ENCODE measurements around the gene EFNA5.

DNA sequence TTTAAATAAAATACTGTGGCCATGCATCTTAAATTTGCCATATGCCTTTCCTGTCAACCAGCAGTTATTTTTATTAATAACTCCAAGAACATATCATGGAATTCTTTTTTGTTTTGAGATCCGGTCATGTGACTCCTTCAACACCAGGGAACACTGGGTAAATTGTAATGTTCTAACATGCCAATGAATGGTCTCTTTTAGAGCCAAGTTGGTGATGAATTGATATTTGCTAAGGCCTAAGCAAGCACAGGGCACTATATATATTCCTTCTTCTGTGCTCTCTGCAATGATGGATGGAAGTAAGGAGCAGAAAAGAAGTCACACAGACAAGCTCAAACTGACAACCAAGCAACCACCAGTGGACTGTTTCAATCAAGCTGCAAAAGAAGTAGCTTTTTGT is 124.0 kb downstream of the EFNA5 start:
- TF ChIP-seq POLR2AphosphoS5 (IDR thresholded peaks at IDR 0.05; ENCODE audit: low read depth, low read length): no peak
- TF ChIP-seq POLR2A (IDR thresholded peaks at IDR 0.05; ENCODE audit: control extremely low read depth in 1 of 2, low read depth in 2 of 2, low read length in 2 of 2): no peak
- TF ChIP-seq EZH2 (IDR thresholded peaks at IDR 0.05; ENCODE audit: low read depth, low read length, severe bottlenecking): no peak
- TF ChIP-seq, protein P1, sequence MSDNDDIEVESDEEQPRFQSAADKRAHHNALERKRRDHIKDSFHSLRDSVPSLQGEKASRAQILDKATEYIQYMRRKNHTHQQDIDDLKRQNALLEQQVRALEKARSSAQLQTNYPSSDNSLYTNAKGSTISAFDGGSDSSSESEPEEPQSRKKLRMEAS (IDR thresholded peaks at IDR 0.05): no peak
- TF ChIP-seq, protein P2, sequence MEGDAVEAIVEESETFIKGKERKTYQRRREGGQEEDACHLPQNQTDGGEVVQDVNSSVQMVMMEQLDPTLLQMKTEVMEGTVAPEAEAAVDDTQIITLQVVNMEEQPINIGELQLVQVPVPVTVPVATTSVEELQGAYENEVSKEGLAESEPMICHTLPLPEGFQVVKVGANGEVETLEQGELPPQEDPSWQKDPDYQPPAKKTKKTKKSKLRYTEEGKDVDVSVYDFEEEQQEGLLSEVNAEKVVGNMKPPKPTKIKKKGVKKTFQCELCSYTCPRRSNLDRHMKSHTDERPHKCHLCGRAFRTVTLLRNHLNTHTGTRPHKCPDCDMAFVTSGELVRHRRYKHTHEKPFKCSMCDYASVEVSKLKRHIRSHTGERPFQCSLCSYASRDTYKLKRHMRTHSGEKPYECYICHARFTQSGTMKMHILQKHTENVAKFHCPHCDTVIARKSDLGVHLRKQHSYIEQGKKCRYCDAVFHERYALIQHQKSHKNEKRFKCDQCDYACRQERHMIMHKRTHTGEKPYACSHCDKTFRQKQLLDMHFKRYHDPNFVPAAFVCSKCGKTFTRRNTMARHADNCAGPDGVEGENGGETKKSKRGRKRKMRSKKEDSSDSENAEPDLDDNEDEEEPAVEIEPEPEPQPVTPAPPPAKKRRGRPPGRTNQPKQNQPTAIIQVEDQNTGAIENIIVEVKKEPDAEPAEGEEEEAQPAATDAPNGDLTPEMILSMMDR (IDR thresholded peaks at IDR 0.05; ENCODE audit: control extremely low read depth in 1 of 3, insufficient read depth in 1 of 3, low read depth in 1 of 3, low read length in 3 of 3): no peak
- TF ChIP-seq TEAD4 (IDR thresholded peaks at IDR 0.05; ENCODE audit: low read depth, low read length): no peak
- TF ChIP-seq, protein P3, sequence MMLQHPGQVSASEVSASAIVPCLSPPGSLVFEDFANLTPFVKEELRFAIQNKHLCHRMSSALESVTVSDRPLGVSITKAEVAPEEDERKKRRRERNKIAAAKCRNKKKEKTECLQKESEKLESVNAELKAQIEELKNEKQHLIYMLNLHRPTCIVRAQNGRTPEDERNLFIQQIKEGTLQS (IDR thresholded peaks at IDR 0.05; ENCODE audit: insufficient read depth, low read depth, low read length): no peak
- TF ChIP-seq RAD21 (IDR thresholded peaks at IDR 0.05 in 1 of 2, conservative IDR thresholded peaks at IDR 0.05 in 1 of 2; ENCODE audit: low read depth in 2 of 2, low read length in 2 of 2): no peak
- no peak for TF ChIP-seq EP300 (IDR thresholded peaks at IDR 0.05; ENCODE audit: borderline replicate concordance in 1 of 2, low read depth in 2 of 2, low read length in 2 of 2)
- no peak for TF ChIP-seq SP2 (IDR thresholded peaks at IDR 0.05; ENCODE audit: low read length)
- no peak for TF ChIP-seq SRF (IDR thresholded peaks at IDR 0.05; ENCODE audit: low read depth, low read length)

All from H1 (cell line).